Cerebellar cortex (tissue), 1 donor: ENCODE data around the gene SSU72.
"Not testable (repeated sequence)": the region's sequence is repeated elsewhere in the genome, so short reads cannot be mapped to it uniquely, and the experiment has no call there.

ENCODE experiments used
- DNase-seq: peaks from one replicate; pipeline ENCODE4 v3.0.0-alpha.2; 2015; ENCODE audit warnings: low spot score

SSU72 gene

GRCh38 chr1:1558591-1558990, 16.1 kb downstream of the SSU72 start:
- no peak for DNase-seq

- not testable (repeated sequence) for DNase-seq
These were observed 17.0 kb downstream of the SSU72 start for GRCh38 chr1:1557688-1558087.

- not testable (repeated sequence) for DNase-seq
These were observed 17.7 kb downstream of the SSU72 start for GRCh38 chr1:1556961-1557360.

- no peak for DNase-seq
These were observed 18.2 kb downstream of the SSU72 start for GRCh38 chr1:1556505-1556904.

GRCh38 chr1:1554926-1555915, 19.4 kb downstream of the SSU72 start:
- DNase-seq: peak; percentile 65

- no peak for DNase-seq
These were observed 20.1 kb downstream of the SSU72 start for GRCh38 chr1:1554550-1554925.

- DNase-seq: no peak
These were observed 20.7 kb downstream of the SSU72 start for GRCh38 chr1:1553821-1554494.

- no peak for DNase-seq
These were observed 22.4 kb downstream of the SSU72 start for GRCh38 chr1:1552263-1552639.

- DNase-seq: no peak
These were observed 23.0 kb downstream of the SSU72 start for GRCh38 chr1:1551524-1552262.

GRCh38 chr1:1550591-1551432, 23.9 kb downstream of the SSU72 start:
- peak; percentile 56 for DNase-seq

- DNase-seq: no peak
These were observed 24.6 kb downstream of the SSU72 start for GRCh38 chr1:1550087-1550486.

- no peak for DNase-seq
These were observed 26.1 kb downstream of the SSU72 start for GRCh38 chr1:1548591-1548990.

GRCh38 chr1:1547476-1547875, 27.2 kb downstream of the SSU72 start:
- DNase-seq: no peak

GRCh38 chr1:1547011-1547410, 27.7 kb downstream of the SSU72 start:
- DNase-seq: no peak

- no peak for DNase-seq
These were observed 28.5 kb downstream of the SSU72 start for GRCh38 chr1:1545946-1546737.

GRCh38 chr1:1544544-1544943, 30.1 kb downstream of the SSU72 start:
- no peak for DNase-seq

GRCh38 chr1:1543706-1544099, 31.0 kb downstream of the SSU72 start:
- DNase-seq: no peak

- no peak for DNase-seq
These were observed 31.6 kb downstream of the SSU72 start for GRCh38 chr1:1542766-1543705.

GRCh38 chr1:1541956-1542765, 32.5 kb downstream of the SSU72 start:
- no peak for DNase-seq
